Hippocampal formation (tissue), 2 donors: Measurements from ENCODE around the gene CHD6.

Source experiments
- DNase-seq, 2 donors: peaks; one replicate each; lab custom pipeline; 2025; lab: John Stamatoyannopoulos, UW

CHD6 gene

DNA sequence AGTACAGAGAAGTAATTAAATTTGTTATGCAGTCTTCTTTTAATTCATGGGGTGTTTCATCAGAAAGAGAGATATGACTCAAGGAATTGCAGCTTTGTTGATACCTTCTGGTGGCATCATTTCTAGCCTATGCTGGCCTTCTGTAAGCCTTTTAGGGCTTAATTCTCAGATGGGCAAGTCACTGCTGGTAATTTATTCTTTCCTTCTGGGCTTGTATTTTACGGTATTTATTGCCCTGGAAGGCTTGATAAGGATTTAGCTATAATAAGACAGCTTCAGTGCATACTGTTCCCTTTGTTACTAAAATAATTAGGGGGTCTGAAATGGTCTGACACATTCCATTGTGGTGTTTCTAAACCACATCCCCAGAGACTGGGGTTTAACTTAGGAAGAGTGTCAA, 193.6 kb downstream of the CHD6 start:
- DNase-seq, result no peak

DNA sequence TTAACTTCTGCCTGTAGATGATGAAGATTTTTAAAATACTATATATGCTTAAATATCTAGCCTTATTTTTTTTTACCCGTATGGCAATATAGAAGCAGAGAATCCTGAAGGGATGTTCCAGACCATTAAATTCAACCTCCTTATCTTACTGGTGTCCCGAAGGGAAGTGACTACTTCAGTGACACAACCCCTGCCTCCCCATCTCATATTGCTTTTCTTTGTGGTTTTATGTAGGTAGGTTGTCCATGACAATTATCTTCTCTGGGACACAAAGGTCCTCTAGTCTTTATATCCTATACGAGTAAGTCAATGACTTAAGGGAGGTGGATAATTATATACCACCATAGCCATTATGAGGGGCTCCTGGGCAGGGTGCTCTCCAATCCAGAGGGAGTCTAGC, 194.2 kb downstream of the CHD6 start:
- DNase-seq, result no peak

DNA sequence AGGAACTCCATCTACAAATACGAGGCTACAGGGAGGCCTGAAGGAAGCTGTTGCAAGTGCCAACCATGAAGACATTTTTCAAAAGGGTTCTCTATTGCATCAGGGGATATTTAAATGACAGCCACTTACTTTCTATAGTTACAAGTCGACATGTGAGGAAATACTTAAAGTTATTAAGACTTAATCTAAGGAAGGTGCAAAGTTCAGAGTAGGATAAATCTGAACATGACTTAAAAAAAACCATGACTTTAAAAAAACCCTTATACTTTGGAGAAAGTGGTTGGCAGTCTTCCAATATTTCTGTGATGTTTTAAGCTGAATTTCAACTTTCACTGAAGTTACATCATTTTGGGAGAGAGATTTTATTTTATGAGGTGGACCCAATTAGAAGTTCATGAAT, 195.2 kb downstream of the CHD6 start:
- no peak for DNase-seq

GRCh38 chr20:41418739-41419293, 199.4 kb downstream of the CHD6 start:
- DNase-seq, result no peak

- no peak for DNase-seq
Observed at GRCh38 chr20:41418031-41418430, 200.1 kb downstream of the CHD6 start.

GRCh38 chr20:41415191-41415590, 203.0 kb downstream of the CHD6 start:
- no peak for DNase-seq

DNA sequence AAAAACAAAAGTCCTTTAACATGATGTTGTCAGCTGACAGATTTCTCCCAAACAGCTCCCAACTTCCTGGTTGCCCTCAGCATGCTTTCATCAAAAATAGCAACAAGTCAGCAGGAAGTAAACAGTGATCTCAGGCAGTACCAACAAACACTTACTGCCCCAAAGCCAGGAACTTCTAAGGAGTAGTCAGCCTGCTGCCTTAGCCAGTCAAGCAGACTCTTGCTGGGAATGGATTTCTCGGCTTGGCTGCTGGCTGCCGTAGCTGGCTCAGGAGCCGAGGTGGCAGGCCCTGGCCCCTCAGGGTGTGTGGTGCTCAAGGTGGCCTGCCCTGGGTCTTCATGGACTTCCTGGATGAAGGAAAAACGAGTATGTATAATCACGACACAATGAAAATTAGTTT, 205.0 kb downstream of the CHD6 start:
- DNase-seq, result no peak

GRCh38 chr20:41412324-41413120, 205.7 kb downstream of the CHD6 start:
- DNase-seq, result no peak

- peak in 1 of 2 donors; percentile 52 for DNase-seq
Observed at GRCh38 chr20:41411391-41411847, 206.8 kb downstream of the CHD6 start.

GRCh38 chr20:41408986-41409385, 209.2 kb downstream of the CHD6 start:
- peak; percentile 35 to 37 for DNase-seq

DNA sequence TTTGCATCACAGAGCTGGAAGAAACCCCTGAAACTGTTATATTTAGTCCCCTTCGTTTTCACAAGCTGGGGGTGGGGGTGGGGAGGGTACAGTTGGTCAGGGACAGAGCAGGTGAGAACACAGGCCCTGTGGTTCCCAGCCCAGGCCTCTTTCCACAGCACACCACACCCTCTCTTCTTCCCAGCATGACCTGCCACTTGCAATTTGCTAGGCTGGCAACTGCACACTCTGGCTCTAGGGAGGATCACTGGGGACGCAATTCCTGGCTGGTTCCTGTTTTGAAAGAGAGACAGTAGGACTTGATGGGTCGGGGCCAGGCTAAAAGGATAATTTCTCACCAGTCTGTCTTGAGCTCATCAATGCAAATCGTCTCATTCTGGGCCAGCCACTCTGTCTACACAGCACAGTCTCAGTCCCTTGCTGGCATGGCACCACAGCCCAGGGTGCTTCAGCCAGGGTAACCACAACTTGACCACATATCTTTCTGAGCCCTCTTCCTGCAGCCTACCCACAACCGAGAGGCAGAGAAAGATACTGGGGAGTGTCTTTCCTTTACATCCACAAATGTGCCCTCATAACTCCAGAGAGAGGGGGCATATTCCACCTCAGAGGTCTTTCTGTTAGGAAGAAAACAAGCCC, 209.9 kb downstream of the CHD6 start:
- DNase-seq, result no peak

- no peak for DNase-seq
Observed at GRCh38 chr20:41407607-41408006, 210.6 kb downstream of the CHD6 start.

GRCh38 chr20:41406896-41407444, 211.2 kb downstream of the CHD6 start:
- no peak for DNase-seq

GRCh38 chr20:41406353-41406752, 211.8 kb downstream of the CHD6 start:
- DNase-seq, result no peak

- no peak for DNase-seq
Observed at GRCh38 chr20:41405436-41405835, 212.7 kb downstream of the CHD6 start.

- no peak for DNase-seq
Observed at GRCh38 chr20:41403604-41404003, 214.6 kb downstream of the CHD6 start.

GRCh38 chr20:41398408-41398807, 219.8 kb downstream of the CHD6 start:
- no peak for DNase-seq

DNA sequence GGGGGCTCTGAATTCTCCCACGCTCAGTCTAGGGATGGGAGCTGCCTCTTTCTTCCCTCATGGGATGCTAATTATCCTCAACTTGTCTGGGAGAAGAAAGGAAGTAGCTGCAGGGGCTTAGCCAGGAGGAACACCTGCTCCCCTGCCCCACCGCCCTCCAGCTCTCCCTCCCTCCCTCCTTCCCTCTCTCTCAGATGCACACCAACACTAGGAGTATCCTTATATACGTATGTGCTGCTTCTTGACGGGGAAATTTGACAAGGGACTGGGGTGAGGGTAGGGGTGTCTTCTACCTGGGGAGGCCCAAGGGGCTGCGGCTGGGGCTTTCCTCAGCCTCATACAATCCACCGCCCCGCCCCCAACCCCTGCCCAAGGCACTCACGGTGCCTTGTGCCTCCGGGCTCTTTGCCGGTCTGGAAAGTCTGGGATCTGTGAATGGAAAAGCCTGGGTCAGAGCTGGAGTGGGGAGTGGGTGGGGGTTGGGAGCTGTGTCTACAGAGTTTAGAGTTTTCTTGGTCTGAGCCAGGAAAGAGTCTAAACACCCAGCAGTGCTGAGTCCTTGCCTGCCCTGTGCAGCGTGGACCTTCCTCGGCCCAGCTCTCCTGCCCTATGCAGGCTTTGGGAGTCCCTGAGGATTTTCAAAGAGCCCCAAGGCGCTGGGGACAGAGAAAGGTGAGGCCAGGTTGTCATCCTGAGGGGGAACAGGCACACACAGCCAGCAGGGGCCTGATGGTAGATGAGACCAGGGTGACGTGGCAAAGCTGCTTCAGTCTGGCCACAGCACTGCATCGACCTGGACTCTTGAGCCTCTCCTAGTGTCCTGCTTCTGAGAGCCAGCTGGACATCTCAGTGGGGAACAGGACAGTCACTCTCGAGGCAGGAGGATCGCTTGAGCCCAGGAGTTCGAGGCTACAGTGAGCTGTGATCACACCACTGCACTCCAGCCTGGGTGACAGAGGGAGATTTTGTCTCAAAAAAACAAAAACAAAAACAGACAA, 222.2 kb downstream of the CHD6 start:
- no peak for DNase-seq

DNA sequence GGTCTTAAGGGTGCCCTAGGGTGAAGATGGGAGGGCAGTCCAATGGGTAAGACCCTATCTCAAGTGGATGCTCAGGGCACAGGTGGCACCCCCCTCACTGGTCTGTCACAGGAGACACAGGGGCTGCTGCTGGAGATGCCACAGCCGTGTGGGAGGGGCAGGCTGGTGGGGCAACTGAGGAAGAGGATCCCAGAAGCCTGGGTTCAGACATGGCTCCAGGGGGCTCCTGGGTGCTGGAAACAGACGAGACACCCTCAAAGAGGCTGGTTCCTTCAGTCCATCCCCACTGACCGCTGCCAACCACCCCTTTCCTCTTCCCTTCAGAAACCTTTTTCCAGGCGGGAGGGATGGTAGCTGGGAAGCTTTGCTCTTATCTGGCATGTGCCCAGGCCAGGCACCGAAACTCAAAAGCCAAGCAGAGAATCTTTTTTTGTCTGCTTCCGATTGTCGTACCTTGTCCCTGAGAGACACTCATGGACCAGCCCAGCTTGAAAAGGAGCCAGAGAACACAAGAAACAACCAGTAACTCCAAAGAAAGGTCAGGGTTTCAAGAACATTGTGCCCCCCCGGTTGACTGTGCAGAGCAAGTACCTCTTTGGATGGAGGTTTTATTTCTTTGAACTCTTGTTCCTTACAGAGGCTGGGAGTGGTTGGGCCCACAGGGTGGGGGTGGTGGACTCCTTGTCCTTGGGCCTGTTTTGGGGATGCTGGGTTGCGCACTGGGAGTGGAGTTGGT, 223.1 kb downstream of the CHD6 start:
- no peak for DNase-seq

DNA sequence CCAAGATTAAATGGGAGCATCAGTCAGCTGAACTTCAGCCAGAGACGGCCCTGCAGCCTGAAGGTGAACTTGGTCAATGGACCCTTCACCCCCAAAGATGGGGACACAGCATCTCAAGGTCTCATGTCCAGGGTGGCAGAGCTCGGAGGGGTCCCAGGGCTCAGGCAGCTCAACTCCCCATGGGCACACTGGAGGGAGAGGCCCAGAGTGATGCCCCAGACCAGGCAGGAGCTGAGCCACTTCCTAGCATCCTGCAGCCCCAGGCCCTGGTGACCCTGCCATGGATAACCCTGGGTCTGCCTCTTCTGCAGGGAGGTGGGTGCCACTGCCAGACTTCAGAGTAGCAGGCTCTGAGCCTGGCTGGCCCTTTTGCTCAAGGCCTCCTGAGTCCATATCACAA, 224.1 kb downstream of the CHD6 start:
- no peak for DNase-seq

GRCh38 chr20:41393705-41394066, 224.5 kb downstream of the CHD6 start:
- no peak for DNase-seq
